ENCODE measurements around the gene PANK3. TPM values are rescaled to one million over a fixed set of nuclear protein-coding genes. Genes with fewer than 3 reads are reported as not detected.

Gene PANK3
- total and polyA plus RNA-seq, 4 donors = 10.9 to 79.4 (median 42.4) TPM

- TF ChIP-seq EGR1 (IDR thresholded peaks at IDR 0.05; ENCODE audit: low read depth in 2 of 2) (peak; percentile 25 to 67), FOXA1 (IDR thresholded peaks at IDR 0.05) (peak; percentile 93), HNF4A (conservative IDR thresholded peaks at IDR 0.05) (peak; percentile 86 to 92), GABPA (IDR thresholded peaks at IDR 0.05 in 1 of 2, conservative IDR thresholded peaks at IDR 0.05 in 1 of 2) (peak in 1 of 2 donors; percentile 60), JUND (IDR thresholded peaks at IDR 0.05) (peak; percentile 39 to 86), SP1 (IDR thresholded peaks at IDR 0.05) (peak; percentile 91), NR2F2 (IDR thresholded peaks at IDR 0.05) (peak; percentile 69), RAD21 (IDR thresholded peaks at IDR 0.05) (peak; percentile 67 to 69), YY1 (IDR thresholded peaks at IDR 0.05) (peak; percentile 80), ZBTB33 (IDR thresholded peaks at IDR 0.05) (peak; percentile 86), MAX (IDR thresholded peaks at IDR 0.05) (peak; percentile 90), RXRA (IDR thresholded peaks at IDR 0.05) (peak; percentile 90 to 97), FOXA2 (IDR thresholded peaks at IDR 0.05) (peak; percentile 85), ATF3 (IDR thresholded peaks at IDR 0.05) (peak; percentile 45), HNF4G (IDR thresholded peaks at IDR 0.05) (peak; percentile 80), CTCF (IDR thresholded peaks at IDR 0.05; ENCODE audit: low read depth, low read length, missing input control) (no peak), REST (IDR thresholded peaks at IDR 0.05) (peak; percentile 86), TAF1 (conservative IDR thresholded peaks at IDR 0.05) (no peak)
- 28% methylated on average over 3 of the region's 3 CpGs for WGBS
- Histone ChIP-seq H3K27ac (ENCODE audit: low read depth in 1 of 2, low read length in 2 of 2) (peak overlapping the region; percentile 61 to 71), H3K36me3 (ENCODE audit: control insufficient read depth in 4 of 4, insufficient read depth in 3 of 4, low read depth in 1 of 4, low read length in 3 of 4) (no peaks in the 10 kb centered on the region), H3K9ac (ENCODE audit: low read depth in 1 of 2, low read length in 2 of 2) (peak overlapping the region in 1 of 2 donors; percentile 55), H3K4me1 (ENCODE audit: control insufficient read depth in 4 of 4, insufficient read depth in 4 of 4, low read length in 3 of 4) (peaks cover 1 to 33% (median 22%) of the 10 kb centered on the region in 4 donors), H3K9me3 (ENCODE audit: control insufficient read depth in 4 of 4, low read length in 3 of 4) (no peaks in the 10 kb centered on the region), H3K4me3 (ENCODE audit: low read depth in 1 of 3, low read length in 3 of 3) (no peak overlapping the region), H3K27me3 (ENCODE audit: control insufficient read depth in 4 of 4, insufficient read depth in 4 of 4, low read length in 3 of 4) (no peaks in the 10 kb centered on the region)
- DNase-seq (ENCODE audit: low spot score) = peak; percentile 55
Observed at GRCh38 chr5:168600409-168600808, 21.2 kb upstream of the PANK3 start.

All from liver (tissue), 9 donors.